HG02943 (cell line): ENCODE results near the gene DHDH.

Experiments used
- ATAC-seq: cut with Tn5 transposase; IDR thresholded peaks from one replicate; pipeline ENCODE4 v1.9.1; 2021; ENCODE audit warnings: mild to moderate bottlenecking, low read depth, moderate library complexity; ENCODE audit not compliant: unreplicated experiment

Gene DHDH

DNA sequence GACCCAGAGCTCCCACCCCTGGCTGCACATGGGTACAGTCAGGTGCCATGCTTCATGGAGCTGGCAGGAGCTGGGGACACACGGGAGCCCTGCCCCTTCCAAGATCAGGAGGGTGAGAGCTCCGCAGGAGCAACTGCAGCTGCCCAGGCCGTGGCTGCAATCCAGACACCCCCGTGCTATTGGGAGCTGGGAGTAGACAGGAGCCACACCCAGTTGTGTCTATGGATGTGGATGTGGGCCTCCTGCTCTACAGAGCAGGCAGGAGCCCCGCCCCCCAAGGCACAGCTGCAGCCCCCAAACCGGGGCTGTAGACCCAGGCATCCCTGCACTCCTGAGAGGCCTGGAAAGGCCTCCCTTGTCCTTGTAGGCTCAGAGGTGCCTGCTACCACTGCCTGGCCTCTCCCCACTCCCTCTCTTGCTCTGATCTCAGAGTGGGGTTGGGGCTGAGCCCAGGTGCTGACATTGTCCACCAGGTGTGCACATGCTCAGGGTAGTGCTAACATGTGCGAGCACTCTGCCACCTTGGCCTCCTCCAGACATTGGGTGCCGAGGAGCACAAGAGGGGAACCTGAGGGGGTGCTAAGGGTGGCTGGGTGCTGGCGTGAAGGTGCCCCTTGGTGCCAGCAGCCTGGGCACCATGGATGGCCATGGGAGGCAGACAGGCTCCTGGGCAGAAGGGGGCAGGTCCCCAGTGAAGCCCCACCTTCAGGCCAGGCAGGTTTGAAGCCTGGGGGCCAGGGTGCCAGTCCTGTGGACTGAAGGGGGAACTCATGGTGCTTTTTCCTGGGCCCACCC lies 13.2 kb downstream of the DHDH start:
- no peak for ATAC-seq

DNA sequence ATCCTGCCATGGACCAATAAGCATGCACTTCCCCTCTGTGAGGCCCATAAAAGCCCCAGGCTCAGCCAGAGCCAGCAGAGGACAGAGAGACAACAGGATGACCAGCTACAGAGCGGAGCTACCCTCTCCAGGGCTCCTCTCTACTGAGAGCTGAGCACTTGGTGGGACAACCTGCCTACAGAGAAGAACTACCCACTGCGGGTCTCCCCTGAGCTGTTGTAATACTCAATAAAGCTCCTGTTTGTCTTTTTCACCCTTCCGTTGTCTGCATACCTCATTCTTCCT lies 13.7 kb downstream of the DHDH start:
- no peak for ATAC-seq

GRCh38 chr19:48950159-48950558 lies 16.7 kb downstream of the DHDH start:
- no peak for ATAC-seq

- no peak for ATAC-seq
Observed at GRCh38 chr19:48950830-48951519, 17.5 kb downstream of the DHDH start.

- ATAC-seq, result no peak
Observed at GRCh38 chr19:48953141-48953540, 19.6 kb downstream of the DHDH start.

GRCh38 chr19:48953990-48954594 lies 20.6 kb downstream of the DHDH start:
- ATAC-seq, result no peak

DNA sequence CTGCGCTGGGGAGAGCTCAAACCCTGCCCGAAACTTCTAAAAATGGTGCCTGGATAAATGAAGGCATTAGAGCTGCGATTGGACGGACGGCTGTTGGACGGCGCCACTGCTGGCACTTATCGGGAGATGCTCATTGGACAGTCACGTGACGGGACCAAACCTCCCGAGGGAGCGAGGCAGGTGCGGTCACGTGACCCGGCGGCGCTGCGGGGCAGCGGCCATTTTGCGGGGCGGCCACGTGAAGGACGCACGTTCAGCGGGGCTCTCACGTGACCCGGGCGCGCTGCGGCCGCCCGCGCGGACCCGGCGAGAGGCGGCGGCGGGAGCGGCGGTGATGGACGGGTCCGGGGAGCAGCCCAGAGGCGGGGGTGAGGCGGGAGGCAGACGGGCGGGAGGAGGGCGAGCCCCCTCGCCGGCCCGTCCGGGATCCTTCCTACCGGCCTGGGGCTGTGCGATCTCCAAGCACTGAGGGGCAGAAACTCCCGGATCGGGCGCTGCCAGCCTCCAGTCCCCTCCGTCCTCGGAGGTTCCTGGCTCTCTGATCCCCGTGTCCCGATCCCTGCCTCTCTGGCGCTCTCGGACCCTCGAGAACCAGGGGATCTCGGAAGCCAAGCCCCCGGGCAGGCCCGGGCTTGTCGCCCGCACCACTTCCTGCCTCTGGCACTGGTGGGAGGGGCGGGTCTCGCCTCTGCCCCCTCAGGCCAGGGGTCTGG lies 21.3 kb downstream of the DHDH start, which contains the start of gene BAX:
Gene BAX, plus strand, starts transcription at position 281 of the 713 bp plus-strand sequence. Its CDS starts 54 bp downstream, at position 335.
- peak; percentile 78 for ATAC-seq

DNA sequence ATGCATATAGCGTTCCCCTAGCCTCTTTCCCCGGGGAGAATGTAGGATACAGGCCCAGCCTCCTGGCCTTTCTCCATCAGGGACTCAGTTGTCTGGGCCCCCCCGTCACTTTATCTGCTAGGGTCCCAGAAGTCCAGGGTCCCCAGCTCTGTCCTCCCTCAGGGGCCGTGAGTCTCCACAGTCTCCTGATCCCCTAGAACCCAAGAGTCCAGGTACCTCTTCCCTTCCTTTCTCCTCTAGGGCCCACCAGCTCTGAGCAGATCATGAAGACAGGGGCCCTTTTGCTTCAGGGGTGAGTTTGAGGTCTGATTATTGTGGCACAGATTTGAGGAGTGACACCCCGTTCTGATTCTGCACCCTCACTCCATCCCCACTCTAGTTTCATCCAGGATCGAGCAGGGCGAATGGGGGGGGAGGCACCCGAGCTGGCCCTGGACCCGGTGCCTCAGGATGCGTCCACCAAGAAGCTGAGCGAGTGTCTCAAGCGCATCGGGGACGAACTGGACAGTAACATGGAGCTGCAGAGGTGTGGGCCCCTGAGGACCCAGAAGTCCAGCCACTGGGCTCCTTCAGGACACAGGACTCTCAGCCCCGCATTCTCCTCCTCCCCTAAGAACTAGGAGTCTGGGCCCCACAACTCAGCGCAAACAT lies 21.9 kb downstream of the DHDH start:
- no peak for ATAC-seq

- no peak for ATAC-seq
Observed at GRCh38 chr19:48958006-48958405, 24.5 kb downstream of the DHDH start.

- ATAC-seq, result no peak
Observed at GRCh38 chr19:48959341-48960239, 26.1 kb downstream of the DHDH start.

GRCh38 chr19:48961051-48961649 lies 27.7 kb downstream of the DHDH start:
- ATAC-seq, result no peak

- no peak for ATAC-seq
Observed at GRCh38 chr19:48961673-48962028, 28.2 kb downstream of the DHDH start.

DNA sequence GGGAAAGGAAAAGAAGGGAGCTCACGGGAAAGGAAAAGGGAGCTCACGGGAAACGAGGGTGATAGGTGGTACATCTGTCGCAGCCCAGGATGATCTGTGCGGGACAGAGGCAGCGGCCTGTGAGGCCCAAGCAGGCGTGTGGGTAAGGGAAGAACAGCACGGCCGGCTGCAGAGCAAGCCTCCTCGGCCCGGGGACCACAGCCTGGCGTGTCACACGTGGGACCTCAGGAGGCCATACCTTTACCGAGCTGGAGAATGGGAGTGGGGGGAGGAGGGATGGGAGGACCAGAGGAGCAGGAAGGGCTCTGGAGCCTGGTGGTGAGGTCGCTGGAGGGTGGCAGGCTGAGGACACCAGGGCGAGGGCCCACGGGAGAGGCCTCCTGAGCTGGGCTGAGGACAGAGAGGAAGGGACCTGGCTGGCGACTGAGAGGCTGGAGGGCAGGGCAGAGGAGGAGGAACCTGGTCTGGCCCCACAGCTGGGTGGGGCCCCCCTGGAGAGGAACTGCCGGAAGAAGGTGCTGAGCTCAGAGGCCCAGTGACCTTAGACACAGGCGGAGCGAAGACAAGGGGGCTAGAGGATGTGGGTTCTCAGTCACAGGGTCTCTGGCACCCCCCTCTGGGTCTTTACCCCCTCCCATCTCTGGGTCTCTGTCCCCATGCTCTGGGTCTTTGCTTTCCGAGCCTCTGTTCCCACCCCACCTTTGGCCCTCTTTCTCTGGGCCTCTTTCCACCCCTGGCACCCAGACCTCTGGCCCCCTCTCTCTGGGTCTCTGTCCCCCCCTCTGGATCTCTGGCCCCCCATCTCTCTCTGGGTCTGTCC lies 28.7 kb downstream of the DHDH start:
- ATAC-seq, result no peak

DNA sequence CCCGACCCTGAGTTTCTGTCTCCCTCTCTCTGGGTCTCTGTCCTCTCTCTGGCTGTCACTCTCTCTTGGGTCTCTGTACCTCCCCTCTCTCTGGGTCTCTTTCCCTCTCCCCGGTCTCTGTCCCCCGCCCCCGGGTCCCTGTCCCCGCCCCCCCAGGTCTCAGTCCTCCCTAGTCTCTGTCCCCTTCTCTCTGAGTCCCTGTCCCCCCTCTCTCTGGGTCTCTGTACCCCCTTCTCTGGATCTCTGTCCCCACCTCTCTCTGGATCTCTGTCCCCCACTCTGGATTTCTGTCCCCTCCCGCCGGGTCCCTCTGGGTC lies 29.3 kb downstream of the DHDH start:
- ATAC-seq, result no peak

DNA sequence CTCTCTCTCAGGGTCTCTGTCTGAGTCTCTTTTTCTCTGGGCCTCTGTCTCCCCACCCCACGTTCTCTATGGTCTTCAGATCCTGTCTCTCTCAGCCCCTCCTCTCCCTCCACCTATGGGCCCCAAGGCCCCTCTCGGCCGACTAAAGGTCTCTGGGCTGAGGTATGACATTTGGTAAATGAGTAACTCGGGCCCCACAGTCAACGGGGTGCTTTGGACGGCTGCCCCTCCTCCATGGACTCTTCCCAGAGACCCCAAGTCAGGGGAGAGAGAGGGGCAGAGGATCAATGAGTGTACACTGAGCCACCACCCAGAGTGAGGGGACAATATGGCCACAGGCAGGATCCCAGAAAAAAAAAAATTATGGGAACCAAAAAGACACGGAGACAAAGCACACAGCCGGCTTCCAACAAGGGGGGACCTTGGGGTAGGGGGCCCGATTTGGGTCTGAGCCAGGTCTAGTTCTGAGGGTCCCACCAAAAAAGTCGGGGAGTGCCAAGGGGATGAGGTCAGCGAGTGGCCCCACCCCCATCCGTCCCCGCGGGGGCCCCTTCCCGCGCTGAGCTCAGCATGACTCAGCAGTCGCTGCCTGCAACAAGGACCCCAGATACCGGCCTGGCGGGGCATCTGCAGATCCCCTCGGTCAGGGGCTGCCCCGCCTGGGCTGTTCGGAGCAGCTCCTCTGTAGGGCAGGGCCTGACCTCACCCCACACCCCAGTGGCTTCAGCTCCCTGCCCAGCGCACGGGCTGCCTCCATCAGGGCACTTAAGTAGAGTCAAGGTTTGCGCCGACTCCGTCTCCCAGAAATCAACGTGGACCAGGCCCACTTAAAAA lies 30.1 kb downstream of the DHDH start:
- ATAC-seq, result no peak

- ATAC-seq, result no peak
Observed at GRCh38 chr19:48964205-48965039, 30.9 kb downstream of the DHDH start.
